ENCODE measurements around the gene COL27A1. TPM values are rescaled to one million over a fixed set of nuclear protein-coding genes. Genes with fewer than 3 reads are reported as not detected.

The COL27A1 gene
- total RNA-seq, 3 donors from 2014 or later: 3.1 to 13.6 (median 4.0) TPM

- ATAC-seq (no peak), DNase-seq (no peak)
- Histone ChIP-seq H3K4me1 (ENCODE audit: low read depth) (no peaks in the 10 kb centered on the region), H3K4me3 (no peak overlapping the region), H3K9me3 (no peaks in the 10 kb centered on the region), H3K36me3 (ENCODE audit: low read depth) (no peaks in the 10 kb centered on the region)
- TF ChIP-seq CTCF (IDR thresholded peaks at IDR 0.05): no peak
- intact Hi-C loops (cut with DNase I, micrococcal nuclease): no loop called here
These were observed 12.1 kb upstream of the COL27A1 start for GRCh38 chr9:114143234-114143633.

- no peak for TF ChIP-seq CTCF (IDR thresholded peaks at IDR 0.05)
- no peaks in the 10 kb centered on the region for H3K9me3 ChIP-seq
- no peak for ATAC-seq
- no peak for DNase-seq
- H3K4me1 ChIP-seq (ENCODE audit: low read depth): no peaks in the 10 kb centered on the region
- no peaks in the 10 kb centered on the region for H3K36me3 ChIP-seq (ENCODE audit: low read depth)
- no peak overlapping the region for H3K4me3 ChIP-seq
- intact Hi-C loops (cut with DNase I, micrococcal nuclease): no loop called here
These were observed 8.6 kb upstream of the COL27A1 start for GRCh38 chr9:114146735-114147134.

GRCh38 chr9:114149181-114149580, 6.2 kb upstream of the COL27A1 start:
- intact Hi-C loops (cut with DNase I, micrococcal nuclease): no loop called here
- Histone ChIP-seq H3K9me3 (no peaks in the 10 kb centered on the region), H3K4me3 (no peak overlapping the region), H3K36me3 (ENCODE audit: low read depth) (no peaks in the 10 kb centered on the region), H3K4me1 (ENCODE audit: low read depth) (peaks cover 5% of the 10 kb centered on the region)
- no peak for TF ChIP-seq CTCF (IDR thresholded peaks at IDR 0.05)
- ATAC-seq (no peak), DNase-seq (no peak)

GRCh38 chr9:114149765-114150340, 5.5 kb upstream of the COL27A1 start:
- DNase-seq (no peak), ATAC-seq (no peak)
- H3K9me3 ChIP-seq: no peaks in the 10 kb centered on the region
- H3K4me3 ChIP-seq: no peak overlapping the region
- TF ChIP-seq CTCF (IDR thresholded peaks at IDR 0.05): no peak
- H3K36me3 ChIP-seq (ENCODE audit: low read depth): no peaks in the 10 kb centered on the region
- peaks cover 10% of the 10 kb centered on the region for H3K4me1 ChIP-seq (ENCODE audit: low read depth)
- intact Hi-C loops (cut with DNase I, micrococcal nuclease): loop anchor here (5.0 kb wide), 2 partner anchors 122 to 137 kb away; no protein-coding TSS in a partner anchor

- no peak for ATAC-seq
- TF ChIP-seq CTCF (IDR thresholded peaks at IDR 0.05): no peak
- no peak for DNase-seq
- H3K4me3 ChIP-seq: no peak overlapping the region
- H3K9me3 ChIP-seq: no peaks in the 10 kb centered on the region
- H3K4me1 ChIP-seq (ENCODE audit: low read depth): peaks cover 11% of the 10 kb centered on the region
- no peaks in the 10 kb centered on the region for H3K36me3 ChIP-seq (ENCODE audit: low read depth)
- intact Hi-C loops (cut with DNase I, micrococcal nuclease): loop anchor here (5.0 kb wide), 2 partner anchors 122 to 137 kb away; no protein-coding TSS in a partner anchor
These were observed 4.7 kb upstream of the COL27A1 start for GRCh38 chr9:114150608-114151007.
